ENCODE measurements around the gene SIK1.

Gene SIK1

DNA sequence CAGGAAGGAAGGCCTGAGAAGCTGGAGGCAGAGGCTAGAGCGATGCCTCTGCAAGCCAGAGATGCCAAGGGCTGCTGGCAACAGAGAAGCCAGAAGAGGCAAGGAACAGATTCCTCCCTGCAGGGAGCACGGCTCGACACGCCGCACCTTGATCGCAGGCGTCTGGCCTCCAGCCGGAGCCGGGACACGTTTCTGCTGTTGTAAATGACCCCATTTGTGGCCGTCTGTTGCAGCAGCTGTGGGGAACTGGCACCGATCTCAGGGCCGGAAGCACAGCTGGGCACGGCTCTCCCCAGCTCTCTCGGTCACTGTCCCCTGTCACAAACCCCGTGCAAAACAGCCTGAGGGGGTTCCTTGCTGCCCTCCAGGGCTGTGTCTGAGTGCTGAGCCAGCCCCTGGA lies 59.6 kb downstream of the SIK1 start:
- no peak for DNase-seq (ENCODE audit: low read depth in 2 of 2)

DNA sequence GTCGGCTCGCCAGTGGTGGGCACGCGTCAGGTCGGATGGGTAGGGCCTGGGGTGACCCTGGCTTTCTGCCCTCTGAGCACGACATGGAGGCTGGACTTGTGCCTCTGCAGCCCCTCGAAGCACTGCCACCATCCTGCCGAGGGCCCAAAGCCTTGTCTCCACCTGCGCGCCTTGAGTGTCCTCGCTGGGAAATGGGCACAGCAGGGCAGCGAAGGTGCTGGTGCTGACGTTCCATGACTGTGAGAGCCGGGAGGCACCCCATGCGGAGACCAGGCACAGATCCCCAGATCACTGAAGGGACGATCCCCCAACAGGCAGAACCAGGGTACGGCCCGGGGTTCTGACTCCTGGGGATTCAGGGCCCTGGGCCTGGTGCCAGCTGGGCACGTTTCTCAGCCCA lies 60.3 kb downstream of the SIK1 start:
- no peak for DNase-seq (ENCODE audit: low read depth in 2 of 2)

DNA sequence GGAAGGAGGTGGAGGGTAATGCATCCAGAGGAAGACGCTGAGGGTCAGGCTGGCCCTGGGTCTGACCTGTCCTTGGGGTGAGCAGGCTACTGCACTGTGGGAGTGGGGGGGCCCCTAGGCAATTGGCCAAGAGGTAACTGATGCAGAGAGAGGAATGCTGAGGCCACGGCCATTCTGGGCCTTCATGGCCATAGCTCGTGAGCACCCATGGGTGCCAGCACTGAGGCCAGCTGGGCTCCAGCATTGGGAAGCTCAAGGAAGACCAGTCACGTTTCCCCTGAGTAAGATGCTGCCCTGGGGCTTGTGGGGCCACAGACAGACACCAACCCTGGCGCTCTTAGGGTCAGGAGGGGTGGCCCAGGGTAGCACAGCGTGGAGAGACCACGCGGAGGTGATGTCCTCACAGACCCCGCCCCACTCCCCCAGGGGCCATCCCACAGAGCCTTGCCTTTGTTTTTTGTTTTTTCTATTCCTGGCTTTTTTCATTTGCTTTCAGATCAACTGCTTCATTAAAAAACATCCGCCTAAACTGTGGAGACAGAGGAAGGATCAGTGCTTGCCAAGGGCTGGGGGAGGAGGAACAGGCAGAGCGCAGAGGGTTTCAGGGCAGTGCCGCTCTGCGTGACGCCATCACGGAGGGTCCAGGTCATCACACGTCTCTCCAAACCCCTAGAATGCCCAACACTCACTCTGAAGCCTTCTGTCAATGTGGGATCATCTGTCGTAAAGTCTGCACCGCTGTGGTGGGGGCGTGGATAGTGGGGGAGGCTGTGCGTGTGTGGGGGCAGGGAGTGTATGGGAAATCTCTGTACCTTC lies 61.1 kb downstream of the SIK1 start:
- DNase-seq (ENCODE audit: low read depth in 2 of 2) = no peak

DNA sequence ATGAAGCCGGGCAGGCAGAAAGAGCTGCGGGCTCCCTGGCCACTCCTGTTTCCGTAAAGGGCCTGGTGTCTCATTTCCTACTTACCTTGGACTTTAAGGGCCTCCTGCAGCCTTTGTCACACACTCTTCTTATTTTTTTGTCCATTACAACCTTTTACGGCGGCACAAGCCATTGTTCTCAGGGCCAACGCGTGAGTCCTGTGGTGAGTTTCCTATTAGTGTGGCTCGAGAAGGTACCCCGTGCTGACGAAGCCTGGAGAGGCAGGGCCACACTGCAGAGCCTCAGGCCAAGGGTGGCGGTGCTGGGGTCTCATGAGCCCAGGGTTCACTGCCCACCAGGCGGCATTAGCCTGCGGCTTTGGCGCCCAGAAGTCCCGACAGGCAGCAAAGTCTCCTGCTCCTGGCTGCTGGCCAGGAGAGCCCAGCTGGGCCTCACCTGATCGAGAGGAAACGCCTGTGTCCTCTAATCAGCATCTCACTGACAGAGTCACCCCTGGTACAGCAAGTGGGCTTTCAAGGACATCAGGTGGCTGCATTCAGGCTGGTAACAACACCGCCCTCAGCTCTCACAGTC lies 62.0 kb downstream of the SIK1 start:
- no peak for DNase-seq (ENCODE audit: low read depth in 2 of 2)

Measured in fibroblast of skin of left biceps (primary cell).